CD4-positive, CD25-positive, alpha-beta regulatory T cell (primary cell): ENCODE results near the gene KCNIP4. TPM values are rescaled to one million over a fixed set of nuclear protein-coding genes. Genes with fewer than 3 reads are reported as not detected.

ENCODE experiments used
- ATAC-seq, 2 donors: fragments of 150-1000 bp; cut with Tn5 transposase; one replicate each; pipeline ENCODE4 v1.10.0; 2021; ENCODE audit warnings: low read depth in 2 of 2, moderate number of reproducible peaks in 2 of 2, moderate library complexity in 1 of 2
- DNase-seq, 3 donors: peaks; one replicate each; pipeline versions ENCODE4 v3.0.0 to v3.0.0-alpha.2; 2012 to 2022; ENCODE audit warnings: mixed read lengths in 1 of 3
- H3K27ac ChIP-seq: one replicate; pipeline ENCODE4 v1.7.0; 2013; ENCODE audit warnings: mild to moderate bottlenecking, low read length; ENCODE audit not compliant: insufficient read depth, poor library complexity, severe bottlenecking
- H3K27me3 ChIP-seq: one replicate; pipeline ENCODE4 v1.7.0; 2013; ENCODE audit warnings: low read length; ENCODE audit not compliant: control insufficient read depth, insufficient read depth
- H3K36me3 ChIP-seq: one replicate; pipeline ENCODE4 v1.7.0; 2013; ENCODE audit warnings: mild to moderate bottlenecking, low read length, moderate library complexity; ENCODE audit not compliant: control insufficient read depth, insufficient read depth
- H3K4me1 ChIP-seq: 2 replicates; pipeline ENCODE4 v1.7.0; 2013; ENCODE audit warnings: mild to moderate bottlenecking, low read length; ENCODE audit not compliant: insufficient read depth, control insufficient read depth, poor library complexity, severe bottlenecking
- H3K4me3 ChIP-seq: one replicate; pipeline ENCODE4 v1.7.0; 2013; ENCODE audit warnings: low read depth, mild to moderate bottlenecking, low read length, moderate library complexity
- H3K9me3 ChIP-seq, 2 experiments: 1 replicate in 1 of 2; 2 replicates in 1 of 2; pipeline ENCODE4 v1.7.0; 2013; ENCODE audit warnings: low read length in 2 of 2, mild to moderate bottlenecking in 1 of 2, moderate library complexity in 1 of 2; ENCODE audit not compliant: control insufficient read depth in 2 of 2
- H3K27ac Mint-ChIP-seq, 3 donors: one replicate each; pipeline ENCODE4 v1.8.0; 2020 to 2022; ENCODE audit warnings: mild to moderate bottlenecking in 3 of 3, mixed read lengths in 3 of 3, moderate library complexity in 2 of 3
- H3K27me3 Mint-ChIP-seq: one replicate; pipeline ENCODE4 v1.8.0; 2022; ENCODE audit warnings: mild to moderate bottlenecking, mixed read lengths
- H3K36me3 Mint-ChIP-seq: one replicate; pipeline ENCODE4 v1.8.0; 2020; ENCODE audit warnings: mixed read lengths
- H3K4me1 Mint-ChIP-seq, 4 donors: one replicate each; pipeline ENCODE4 v1.8.0; 2020 to 2022; ENCODE audit warnings: mixed read lengths in 4 of 4, mild to moderate bottlenecking in 1 of 4
- H3K4me3 Mint-ChIP-seq, 4 donors: one replicate each; pipeline ENCODE4 v1.8.0; 2020 to 2022; ENCODE audit warnings: mild to moderate bottlenecking in 4 of 4, mixed read lengths in 4 of 4, moderate library complexity in 3 of 4
- H3K9me3 Mint-ChIP-seq, 7 donors: one replicate each; pipeline ENCODE4 v1.8.0; 2020 to 2022; ENCODE audit warnings: mixed read lengths in 7 of 7, mild to moderate bottlenecking in 3 of 7, moderate library complexity in 2 of 7
- polyA plus RNA-seq, 4 donors: library from polyadenylated mRNA; unstranded; fragments of 300-500 nt; fragmentation: Illumina TruSeq; gene quantifications; one replicate each; pipeline ENCODE4 v1.2.3, GENCODE V29; 2021
- total RNA-seq: library from RNA; stranded (reverse); gene quantifications from one replicate; pipeline ENCODE4 v1.2.3, GENCODE V29; 2022

Gene KCNIP4
- total and polyA plus RNA-seq, 5 donors from 2014 or later: 0.09 to 0.24 TPM; not detected in 3

GRCh38 chr4:21386166-21386780 is 562.3 kb downstream of the KCNIP4 start:
- no peak overlapping the region for H3K4me3 ChIP-seq
- no peak overlapping the region for H3K4me3 Mint-ChIP-seq
- peaks cover 0 to 13% (median 7%) of the 10 kb centered on the region in 7 donors for H3K9me3 Mint-ChIP-seq
- no peaks in the 10 kb centered on the region for H3K9me3 ChIP-seq
- no peak for ATAC-seq
- H3K4me1 ChIP-seq: no peaks in the 10 kb centered on the region
- no peaks in the 10 kb centered on the region for H3K36me3 Mint-ChIP-seq
- DNase-seq: no peak
- no peak overlapping the region for H3K27ac Mint-ChIP-seq
- no peaks in the 10 kb centered on the region for H3K27me3 Mint-ChIP-seq
- H3K4me1 Mint-ChIP-seq: no peaks in the 10 kb centered on the region
- H3K36me3 ChIP-seq: no peaks in the 10 kb centered on the region
- H3K27me3 ChIP-seq: no peaks in the 10 kb centered on the region
- H3K27ac ChIP-seq: no peak overlapping the region

GRCh38 chr4:21385706-21386105 is 562.9 kb downstream of the KCNIP4 start:
- H3K36me3 Mint-ChIP-seq: no peaks in the 10 kb centered on the region
- no peak overlapping the region for H3K27ac Mint-ChIP-seq
- Histone ChIP-seq H3K27me3 (no peaks in the 10 kb centered on the region), H3K9me3 (no peaks in the 10 kb centered on the region), H3K4me3 (no peak overlapping the region), H3K36me3 (no peaks in the 10 kb centered on the region), H3K27ac (no peak overlapping the region), H3K4me1 (no peaks in the 10 kb centered on the region)
- no peak overlapping the region for H3K4me3 Mint-ChIP-seq
- H3K4me1 Mint-ChIP-seq: no peaks in the 10 kb centered on the region
- DNase-seq (no peak), ATAC-seq (no peak)
- H3K27me3 Mint-ChIP-seq: no peaks in the 10 kb centered on the region
- H3K9me3 Mint-ChIP-seq: peaks cover 0 to 13% (median 8%) of the 10 kb centered on the region in 7 donors

GRCh38 chr4:21384609-21385008 is 564.0 kb downstream of the KCNIP4 start:
- Histone ChIP-seq H3K4me3 (no peak overlapping the region), H3K27ac (no peak overlapping the region), H3K4me1 (no peaks in the 10 kb centered on the region), H3K27me3 (no peaks in the 10 kb centered on the region), H3K9me3 (no peaks in the 10 kb centered on the region), H3K36me3 (no peaks in the 10 kb centered on the region)
- Mint-ChIP-seq H3K27me3 (no peaks in the 10 kb centered on the region), H3K27ac (no peak overlapping the region), H3K36me3 (no peaks in the 10 kb centered on the region), H3K4me1 (no peaks in the 10 kb centered on the region), H3K9me3 (peaks cover 0 to 9% (median 8%) of the 10 kb centered on the region in 7 donors), H3K4me3 (no peak overlapping the region)
- ATAC-seq (no peak), DNase-seq (no peak)

GRCh38 chr4:21380861-21381260 is 567.7 kb downstream of the KCNIP4 start:
- Mint-ChIP-seq H3K9me3 (peaks cover 0 to 29% (median 8%) of the 10 kb centered on the region in 7 donors), H3K4me1 (no peaks in the 10 kb centered on the region), H3K36me3 (no peaks in the 10 kb centered on the region), H3K27me3 (no peaks in the 10 kb centered on the region), H3K4me3 (no peak overlapping the region), H3K27ac (peak overlapping the region in 1 of 3 donors; percentile 20)
- Histone ChIP-seq H3K36me3 (no peaks in the 10 kb centered on the region), H3K27me3 (no peaks in the 10 kb centered on the region), H3K27ac (no peak overlapping the region), H3K4me3 (no peak overlapping the region), H3K9me3 (no peaks in the 10 kb centered on the region), H3K4me1 (no peaks in the 10 kb centered on the region)
- ATAC-seq: no peak
- DNase-seq: no peak

GRCh38 chr4:21377046-21377445 is 571.5 kb downstream of the KCNIP4 start:
- Histone ChIP-seq H3K9me3 (no peaks in the 10 kb centered on the region), H3K4me3 (no peak overlapping the region), H3K4me1 (no peaks in the 10 kb centered on the region), H3K36me3 (no peaks in the 10 kb centered on the region), H3K27ac (no peak overlapping the region), H3K27me3 (no peaks in the 10 kb centered on the region)
- H3K4me3 Mint-ChIP-seq: no peak overlapping the region
- H3K4me1 Mint-ChIP-seq: no peaks in the 10 kb centered on the region
- ATAC-seq (no peak), DNase-seq (no peak)
- peaks cover 0 to 35% (median 11%) of the 10 kb centered on the region in 7 donors for H3K9me3 Mint-ChIP-seq
- no peak overlapping the region for H3K27ac Mint-ChIP-seq
- no peaks in the 10 kb centered on the region for H3K27me3 Mint-ChIP-seq
- H3K36me3 Mint-ChIP-seq: no peaks in the 10 kb centered on the region

- Mint-ChIP-seq H3K4me3 (no peak overlapping the region), H3K9me3 (peaks cover 0 to 30% (median 9%) of the 10 kb centered on the region in 7 donors), H3K4me1 (no peaks in the 10 kb centered on the region), H3K27ac (no peak overlapping the region), H3K36me3 (no peaks in the 10 kb centered on the region), H3K27me3 (no peaks in the 10 kb centered on the region)
- H3K9me3 ChIP-seq: no peaks in the 10 kb centered on the region
- no peaks in the 10 kb centered on the region for H3K27me3 ChIP-seq
- no peak overlapping the region for H3K4me3 ChIP-seq
- H3K27ac ChIP-seq: no peak overlapping the region
- DNase-seq (no peak), ATAC-seq (no peak)
- no peaks in the 10 kb centered on the region for H3K36me3 ChIP-seq
- H3K4me1 ChIP-seq: no peaks in the 10 kb centered on the region
These were observed 572.4 kb downstream of the KCNIP4 start for GRCh38 chr4:21376176-21376575.

- DNase-seq: no peak
- no peaks in the 10 kb centered on the region for H3K27me3 Mint-ChIP-seq
These were observed 573.8 kb downstream of the KCNIP4 start for GRCh38 chr4:21374641-21375368.

GRCh38 chr4:21367567-21367966 is 581.0 kb downstream of the KCNIP4 start:
- Mint-ChIP-seq H3K4me3 (no peak overlapping the region), H3K4me1 (no peaks in the 10 kb centered on the region), H3K27me3 (no peaks in the 10 kb centered on the region), H3K36me3 (no peaks in the 10 kb centered on the region), H3K9me3 (peaks cover 2 to 9% (median 6%) of the 10 kb centered on the region in 7 donors), H3K27ac (no peak overlapping the region)
- Histone ChIP-seq H3K4me3 (no peak overlapping the region), H3K9me3 (no peaks in the 10 kb centered on the region), H3K27ac (no peak overlapping the region), H3K27me3 (no peaks in the 10 kb centered on the region), H3K4me1 (no peaks in the 10 kb centered on the region), H3K36me3 (no peaks in the 10 kb centered on the region)
- DNase-seq (no peak), ATAC-seq (no peak)

More at GRCh38 chr4:21374641-21375368, 573.8 kb downstream of the KCNIP4 start:
- H3K4me1 Mint-ChIP-seq: no peaks in the 10 kb centered on the region
- no peaks in the 10 kb centered on the region for H3K27me3 ChIP-seq
- H3K4me3 Mint-ChIP-seq: no peak overlapping the region
- no peak overlapping the region for H3K27ac ChIP-seq
- no peaks in the 10 kb centered on the region for H3K36me3 ChIP-seq
- no peaks in the 10 kb centered on the region for H3K36me3 Mint-ChIP-seq
- H3K27ac Mint-ChIP-seq: no peak overlapping the region
- ATAC-seq: no peak
- H3K9me3 ChIP-seq: no peaks in the 10 kb centered on the region
- peaks cover 1 to 33% (median 9%) of the 10 kb centered on the region in 7 donors for H3K9me3 Mint-ChIP-seq
- H3K4me1 ChIP-seq: no peaks in the 10 kb centered on the region
- H3K4me3 ChIP-seq: no peak overlapping the region
